Measurements from ENCODE around the gene FAM180B. TPM values are rescaled to one million over a fixed set of nuclear protein-coding genes. Genes with fewer than 3 reads are reported as not detected.

Gene FAM180B
- total RNA-seq, 1 donor from 2014 or later, result not detected

DNA sequence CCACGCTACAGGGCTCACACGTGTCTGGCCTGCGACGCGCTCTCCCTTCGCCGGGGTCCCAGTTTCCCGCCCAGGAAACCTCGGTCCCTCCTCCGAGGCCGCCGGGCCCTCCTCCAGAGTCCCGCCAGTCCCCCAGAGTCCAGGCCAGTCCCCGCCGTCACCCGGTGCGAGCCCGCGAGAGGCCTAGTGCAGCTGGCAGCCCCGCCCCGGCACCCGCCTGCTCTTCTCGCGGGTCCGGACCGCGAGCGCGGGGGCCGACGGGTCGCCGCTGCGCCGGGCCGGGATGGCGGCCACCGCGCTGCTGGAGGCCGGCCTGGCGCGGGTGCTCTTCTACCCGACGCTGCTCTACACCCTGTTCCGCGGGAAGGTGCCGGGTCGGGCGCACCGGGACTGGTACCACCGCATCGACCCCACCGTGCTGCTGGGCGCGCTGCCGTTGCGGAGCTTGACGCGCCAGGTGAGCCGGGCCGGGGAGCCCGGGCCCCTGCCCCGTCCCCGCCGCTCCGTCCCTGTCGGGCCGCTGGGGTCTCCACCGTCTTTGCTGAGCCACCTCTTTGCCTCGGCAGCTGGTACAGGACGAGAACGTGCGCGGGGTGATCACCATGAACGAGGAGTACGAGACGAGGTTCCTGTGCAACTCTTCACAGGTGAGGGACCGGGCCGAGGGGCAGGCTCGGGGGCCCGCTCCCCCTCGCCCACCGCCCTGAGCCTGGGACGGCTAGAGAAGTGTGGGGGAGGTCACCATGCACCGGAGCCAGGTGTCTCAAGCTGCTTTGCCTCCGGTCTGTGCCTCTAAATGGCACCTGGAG is 20.9 kb upstream of the FAM180B start, which contains the start of gene PTPMT1:
TSS of gene PTPMT1 (plus strand) at position 260 of the 809 bp plus-strand sequence. CDS start at position 284, 24 bp downstream.
- DNase-seq (peak; percentile 89), ATAC-seq (peak; percentile 96)
- intact Hi-C loops (cut with micrococcal nuclease), result no loop called here

DNA sequence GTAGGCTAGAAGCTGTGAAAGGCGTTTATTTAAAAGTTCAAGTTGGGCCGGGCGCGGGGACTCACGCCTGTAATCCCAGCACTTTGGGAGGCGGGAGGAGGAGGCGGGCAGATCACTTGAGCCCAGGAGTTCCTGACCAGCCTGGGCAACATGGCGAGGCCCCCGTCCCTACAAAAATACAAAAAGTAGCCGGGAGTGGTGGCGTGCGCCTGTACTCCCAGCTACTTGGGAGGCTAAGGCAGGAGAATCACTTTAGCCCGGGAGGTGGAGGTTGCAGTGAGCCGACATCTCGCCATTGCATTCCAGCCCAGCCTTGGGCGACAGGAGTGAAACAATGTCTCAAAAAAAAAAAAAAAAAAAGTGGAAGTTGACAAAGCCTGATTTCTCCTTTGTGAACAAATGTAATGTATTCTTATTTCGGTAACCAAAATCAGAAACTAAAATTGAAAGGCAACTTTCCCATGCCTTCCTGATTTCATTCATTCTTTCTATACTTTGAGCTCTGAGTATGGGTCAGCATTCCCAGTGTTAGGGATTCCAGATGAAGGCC is 20.3 kb upstream of the FAM180B start:
- intact Hi-C loops (cut with micrococcal nuclease), result no loop called here
- ATAC-seq (peak; percentile 4), DNase-seq (no peak)

DNA sequence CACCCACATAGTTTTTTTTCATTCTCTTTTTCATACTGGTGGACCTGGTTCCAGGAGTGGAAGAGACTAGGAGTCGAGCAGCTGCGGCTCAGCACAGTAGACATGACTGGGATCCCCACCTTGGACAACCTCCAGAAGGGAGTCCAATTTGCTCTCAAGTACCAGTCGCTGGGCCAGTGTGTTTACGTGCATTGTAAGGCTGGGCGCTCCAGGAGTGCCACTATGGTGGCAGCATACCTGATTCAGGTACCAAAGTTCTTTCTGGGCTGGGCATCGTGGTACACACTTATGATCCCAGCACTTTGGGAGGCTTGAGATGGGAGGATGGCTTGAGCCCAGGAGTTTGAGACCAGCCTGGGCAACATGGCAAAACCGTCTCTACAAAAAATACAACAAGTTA is 16.8 kb upstream of the FAM180B start:
- DNase-seq, result no peak
- intact Hi-C loops (cut with micrococcal nuclease), result no loop called here
- no peak for ATAC-seq

DNA sequence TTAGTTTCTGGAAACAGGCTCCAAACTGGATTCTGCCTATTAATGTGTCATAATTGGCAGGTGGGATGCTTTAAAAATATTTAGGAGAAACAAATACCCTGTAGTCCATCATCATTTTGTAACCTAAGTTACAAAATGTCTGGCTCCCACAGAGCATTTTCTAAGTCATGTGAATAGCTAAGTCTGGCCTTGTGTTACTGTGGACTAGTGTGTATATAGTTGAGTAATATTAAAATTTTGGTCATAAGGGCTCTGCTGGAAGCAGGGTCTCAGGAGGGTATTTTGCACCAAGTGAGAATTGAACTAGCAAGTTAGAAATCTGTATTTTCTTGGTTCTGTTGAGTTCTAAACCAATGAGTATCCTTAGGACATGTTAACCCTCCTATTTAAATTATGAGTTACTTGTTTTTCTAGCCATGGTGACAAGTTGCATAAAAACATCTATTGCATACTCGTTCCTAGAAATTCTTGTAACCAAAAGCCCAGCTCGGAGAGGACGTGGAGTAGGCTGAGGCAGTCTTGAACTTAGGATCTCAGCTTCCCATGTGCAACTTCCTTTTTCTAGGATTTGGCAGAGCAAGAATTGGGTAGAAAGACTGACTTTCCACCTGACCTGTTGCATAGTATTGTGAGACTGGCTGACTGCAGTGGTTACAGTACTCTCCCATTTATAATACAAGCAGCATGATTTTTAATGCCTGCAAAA is 15.7 kb upstream of the FAM180B start:
- ATAC-seq (no peak), DNase-seq (no peak)
- intact Hi-C loops (cut with micrococcal nuclease), result no loop called here

DNA sequence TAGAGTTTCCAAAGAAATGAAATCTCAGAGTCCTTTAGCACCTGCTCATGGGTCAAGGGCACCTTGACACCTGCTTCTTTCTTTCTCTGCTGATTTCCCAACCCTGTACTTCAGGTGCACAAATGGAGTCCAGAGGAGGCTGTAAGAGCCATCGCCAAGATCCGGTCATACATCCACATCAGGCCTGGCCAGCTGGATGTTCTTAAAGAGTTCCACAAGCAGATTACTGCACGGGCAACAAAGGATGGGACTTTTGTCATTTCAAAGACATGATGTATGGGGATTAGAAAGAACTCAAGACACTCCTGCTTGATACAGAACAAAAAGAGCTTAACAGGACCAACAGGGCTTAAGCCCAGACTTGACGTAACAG is 15.1 kb upstream of the FAM180B start:
- intact Hi-C loops (cut with micrococcal nuclease), result no loop called here
- ATAC-seq, result no peak
- no peak for DNase-seq

DNA sequence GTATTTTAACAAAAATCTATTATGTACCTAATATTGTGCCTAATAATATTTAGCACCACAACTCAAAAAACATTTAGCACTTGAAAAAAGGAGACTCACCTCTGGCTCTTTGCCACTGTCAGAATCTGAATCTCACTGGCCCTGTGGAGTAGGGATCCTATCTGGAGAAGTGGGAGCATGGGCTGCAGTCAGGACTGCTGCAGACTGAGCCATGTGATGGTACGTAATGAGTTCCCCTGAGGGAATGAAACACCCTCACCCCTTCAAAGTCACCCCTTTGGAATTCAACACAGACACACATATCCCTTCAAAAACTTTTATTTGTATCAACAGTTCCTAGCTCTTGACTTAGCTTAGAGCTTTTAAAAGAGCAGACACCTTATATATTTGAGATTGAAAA is 14.6 kb upstream of the FAM180B start:
- DNase-seq, result no peak
- intact Hi-C loops (cut with micrococcal nuclease), result no loop called here
- ATAC-seq, result no peak

DNA sequence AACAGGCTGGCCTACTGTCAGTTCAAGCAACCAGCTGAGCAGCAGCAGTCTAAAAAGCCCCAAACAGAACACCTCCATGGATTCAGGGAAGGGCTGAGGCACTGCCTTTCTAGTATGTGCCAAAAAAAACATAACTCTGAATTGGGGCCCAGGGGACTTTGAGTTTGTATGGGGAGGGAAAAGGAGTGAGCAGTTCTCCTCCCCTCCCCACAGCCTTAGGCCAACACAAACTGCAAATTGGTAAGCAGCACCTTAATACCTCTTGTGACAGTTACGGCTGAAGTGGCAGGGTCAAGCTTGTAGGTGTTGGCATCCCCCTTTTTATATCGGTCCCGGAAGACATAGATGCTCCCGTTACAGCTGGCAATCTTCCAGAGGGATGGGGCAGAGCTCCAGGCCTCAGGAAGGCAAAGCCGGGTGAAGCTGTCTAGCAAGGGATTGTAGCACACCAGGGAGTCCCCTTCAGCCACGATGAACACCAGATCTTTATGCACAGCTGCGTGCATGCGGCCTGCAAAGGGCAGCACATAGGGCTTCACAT is 13.7 kb upstream of the FAM180B start:
- ATAC-seq, result peak; percentile 23
- intact Hi-C loops (cut with micrococcal nuclease), result no loop called here
- DNase-seq, result no peak

DNA sequence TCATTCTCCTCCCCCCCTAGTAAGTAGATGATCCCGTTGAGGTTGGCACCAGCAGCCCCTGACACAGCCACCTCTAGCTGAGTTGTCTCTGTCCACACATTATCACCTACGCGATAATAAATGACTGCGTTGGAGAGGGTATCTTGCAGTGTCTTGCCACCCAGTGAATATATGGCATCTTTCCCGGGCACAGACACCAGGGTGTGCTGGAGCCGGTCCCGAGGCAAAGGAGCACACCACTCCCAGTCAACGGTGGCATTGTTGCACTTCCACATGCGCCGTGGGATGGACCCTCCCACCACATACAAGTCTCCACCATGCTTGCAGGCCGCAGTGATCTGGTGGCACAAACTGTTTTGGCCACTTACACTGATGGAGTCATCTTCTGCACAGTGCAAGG is 13.2 kb upstream of the FAM180B start:
- ATAC-seq (peak; percentile 92), DNase-seq (peak; percentile 66)
- intact Hi-C loops (cut with micrococcal nuclease), result no loop called here

DNA sequence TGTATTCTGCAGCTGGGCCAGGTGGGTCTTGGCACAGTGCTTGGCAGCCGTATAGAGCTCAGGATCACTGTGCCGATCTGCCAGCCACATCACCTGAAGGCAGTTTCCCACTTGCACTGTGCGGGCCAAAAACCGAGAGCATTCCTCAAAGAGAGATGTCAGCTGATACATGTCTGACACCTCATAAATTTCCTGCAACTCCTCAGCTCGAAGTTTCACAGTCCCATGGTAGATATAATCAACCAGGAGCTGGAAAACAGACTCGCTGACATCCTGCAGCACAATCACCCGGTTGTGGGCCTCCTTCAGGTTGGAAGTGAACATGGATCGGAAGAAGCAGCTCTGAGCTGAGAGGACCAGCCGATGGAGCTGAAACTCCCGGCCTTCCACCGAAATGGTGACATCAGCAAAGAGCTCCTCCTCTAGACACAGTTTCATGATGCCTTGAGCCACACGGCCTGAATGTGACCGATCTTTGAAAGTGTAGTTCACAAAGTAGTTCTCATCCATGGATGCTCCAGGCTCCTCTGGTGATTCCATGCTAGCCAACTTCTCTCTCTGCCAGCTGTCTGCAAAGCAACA is 8.9 kb upstream of the FAM180B start:
- ATAC-seq (no peak), DNase-seq (no peak)
- intact Hi-C loops (cut with micrococcal nuclease), result no loop called here

DNA sequence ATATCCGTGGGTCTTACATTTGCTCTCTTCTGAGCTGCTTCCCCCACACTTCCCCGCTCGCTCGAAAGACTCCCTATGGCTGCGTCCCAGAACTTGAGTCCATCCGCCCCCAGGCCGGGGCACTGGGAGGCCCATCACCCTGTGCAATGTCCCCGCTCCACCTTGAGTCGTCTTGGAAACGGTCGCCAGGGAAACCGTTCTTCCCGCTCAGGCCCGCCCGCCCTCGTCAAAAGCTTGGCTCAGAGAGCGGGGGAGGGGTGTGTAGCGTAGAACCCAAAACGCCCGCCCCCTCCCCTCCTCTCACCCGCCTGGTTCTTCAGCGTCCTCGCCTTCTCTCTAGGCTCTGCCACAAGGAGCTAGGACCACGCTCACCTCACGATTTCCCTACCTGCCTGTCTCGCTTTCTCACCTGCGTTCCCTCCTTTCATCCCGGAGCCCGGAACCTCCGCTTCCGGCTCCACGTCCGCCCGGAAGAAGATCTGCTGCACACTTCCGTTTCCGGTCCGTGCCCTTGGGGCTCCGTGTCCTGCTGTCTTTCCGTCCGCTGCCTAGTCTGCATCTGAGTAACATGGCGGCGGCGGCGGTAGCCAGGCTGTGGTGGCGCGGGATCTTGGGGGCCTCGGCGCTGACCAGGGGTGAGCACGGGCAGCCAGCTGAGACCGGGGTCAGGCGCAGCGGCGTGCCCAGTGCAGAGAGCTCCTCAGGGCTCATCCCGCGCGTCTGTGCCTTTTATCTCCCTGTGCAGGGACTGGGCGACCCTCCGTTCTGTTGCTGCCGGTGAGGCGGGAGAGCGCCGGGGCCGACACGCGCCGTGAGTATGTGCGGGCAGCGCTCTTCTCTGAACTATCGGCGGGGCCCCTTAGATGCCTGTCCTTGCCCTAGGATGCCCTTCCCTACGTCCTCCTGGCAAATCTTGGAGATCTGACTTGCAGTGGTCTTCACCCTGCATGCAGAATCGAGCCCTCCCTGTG is 7.7 kb upstream of the FAM180B start, which contains the start of the genes KBTBD4 and NDUFS3:
TSS of gene KBTBD4 (minus strand) at position 447 of the 971 bp plus-strand sequence. CDS start at position 428, 19 bp downstream.
TSS of gene NDUFS3 (plus strand) at position 551 of the 971 bp plus-strand sequence. CDS start at position 569, 18 bp downstream.
- ATAC-seq, result peak; percentile 95

DNA sequence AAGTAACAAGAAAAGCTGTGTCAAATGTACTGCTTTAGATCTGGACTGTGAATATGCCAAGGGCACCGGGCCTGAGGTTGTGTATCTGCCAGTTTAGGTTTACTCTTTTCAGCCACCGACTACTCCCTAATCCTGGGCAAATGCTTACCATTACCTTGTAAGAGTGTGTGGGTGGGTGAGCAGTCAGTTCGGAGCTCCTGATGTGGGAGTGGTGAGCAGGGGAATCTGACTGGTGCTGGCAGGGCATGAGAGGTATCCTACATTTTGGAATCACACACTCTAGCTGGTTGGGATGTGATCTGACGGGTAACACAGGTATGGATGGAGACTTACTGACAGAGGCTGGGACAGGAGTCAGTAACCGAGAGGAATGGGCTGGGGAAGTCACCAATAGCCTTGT is 2.6 kb upstream of the FAM180B start:
- intact Hi-C loops (cut with micrococcal nuclease), result no loop called here
- no peak for DNase-seq
- ATAC-seq, result no peak

More for the DNA sequence above, 7.7 kb upstream of the FAM180B start, which contains the start of the genes KBTBD4 and NDUFS3:
- intact Hi-C loops (cut with micrococcal nuclease), result no loop called here
- peak; percentile 87 for DNase-seq

DNA sequence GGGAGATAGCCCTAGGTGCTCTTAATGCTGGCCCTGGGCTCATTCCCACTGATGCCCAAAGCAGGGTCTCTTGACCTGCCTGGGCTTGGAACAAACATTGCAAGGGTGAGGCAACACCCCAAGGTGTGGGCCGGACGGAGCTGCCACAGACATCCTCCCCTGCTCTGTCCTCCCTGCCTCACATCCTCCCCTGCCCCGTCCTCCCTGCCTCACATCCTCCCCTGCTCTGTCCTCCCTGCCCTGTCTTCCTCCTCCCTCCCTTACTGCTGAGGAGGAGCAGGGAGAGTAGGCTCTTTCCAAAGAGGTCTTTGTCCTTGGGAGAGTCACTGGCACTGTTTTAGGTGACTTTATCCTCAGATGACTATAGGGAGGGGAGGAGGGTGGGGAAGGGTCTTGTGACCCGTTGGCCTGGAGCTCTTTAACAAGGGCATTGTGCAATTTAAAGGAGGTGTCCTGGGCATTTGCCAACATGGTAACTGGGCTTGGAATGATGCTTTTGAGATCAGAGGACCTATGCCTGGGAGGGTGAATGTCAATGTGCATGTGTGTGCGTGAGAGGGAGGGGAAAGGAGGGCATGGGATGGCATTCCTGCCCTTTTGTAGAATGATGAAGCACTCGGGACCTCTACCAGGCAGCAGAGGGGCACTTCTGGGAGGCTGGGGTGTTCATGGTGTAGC is 700 bp downstream of the FAM180B start:
- DNase-seq (no peak), ATAC-seq (peak; percentile 5)
- intact Hi-C loops (cut with micrococcal nuclease), result no loop called here

DNA sequence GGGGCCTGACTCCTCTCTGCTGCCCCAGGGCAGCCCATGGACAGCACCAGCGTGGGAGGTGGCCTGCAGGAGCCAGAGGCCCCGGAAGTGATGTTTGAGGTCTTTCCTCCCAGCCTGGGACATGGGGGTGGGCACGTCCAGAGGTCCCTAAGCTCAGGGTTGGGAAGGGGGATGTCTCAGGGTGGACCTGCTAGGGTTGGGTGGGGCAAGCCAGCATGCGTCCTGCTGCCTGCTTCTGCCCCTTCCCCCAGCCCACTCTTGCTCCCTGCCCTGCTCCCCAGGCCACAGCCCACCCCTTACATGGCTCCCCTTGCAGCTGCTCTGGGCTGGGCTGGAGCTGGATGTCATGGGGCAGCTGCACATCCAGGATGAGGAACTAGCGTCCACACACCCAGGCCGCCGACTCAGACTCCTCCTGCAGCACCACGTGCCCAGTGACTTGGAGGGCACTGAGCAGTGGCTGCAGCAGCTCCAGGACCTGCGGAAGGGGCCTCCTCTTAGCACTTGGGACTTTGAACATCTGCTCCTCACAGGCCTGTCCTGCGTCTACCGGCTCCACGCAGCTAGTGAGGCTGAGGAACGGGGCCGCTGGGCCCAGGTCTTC is 1.3 kb downstream of the FAM180B start:
- DNase-seq (peak; percentile 71), ATAC-seq (peak; percentile 46)

DNA sequence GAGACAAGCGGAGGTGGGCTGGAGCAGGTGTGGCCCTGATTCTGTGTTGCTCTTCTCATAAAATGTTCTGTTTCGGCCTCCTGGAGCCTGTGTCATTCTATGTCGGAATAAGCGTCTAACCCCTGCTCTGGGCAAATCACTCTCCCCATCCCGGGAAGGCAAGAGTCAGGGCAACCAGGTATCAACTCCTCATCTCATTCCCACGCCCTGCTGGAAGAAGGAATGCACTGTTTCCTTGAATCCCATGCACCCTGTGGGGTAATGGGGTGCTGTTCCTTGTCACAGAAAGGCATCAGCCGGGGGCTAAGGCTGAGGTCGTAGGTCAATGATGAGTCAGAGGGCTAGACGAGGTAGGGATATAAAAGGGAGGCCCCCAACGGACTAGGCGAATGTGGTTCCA is 2.6 kb downstream of the FAM180B start:
- intact Hi-C loops (cut with micrococcal nuclease), result no loop called here
- ATAC-seq (no peak), DNase-seq (no peak)

More for the DNA sequence above, 1.3 kb downstream of the FAM180B start:
- intact Hi-C loops (cut with micrococcal nuclease), result no loop called here

DNA sequence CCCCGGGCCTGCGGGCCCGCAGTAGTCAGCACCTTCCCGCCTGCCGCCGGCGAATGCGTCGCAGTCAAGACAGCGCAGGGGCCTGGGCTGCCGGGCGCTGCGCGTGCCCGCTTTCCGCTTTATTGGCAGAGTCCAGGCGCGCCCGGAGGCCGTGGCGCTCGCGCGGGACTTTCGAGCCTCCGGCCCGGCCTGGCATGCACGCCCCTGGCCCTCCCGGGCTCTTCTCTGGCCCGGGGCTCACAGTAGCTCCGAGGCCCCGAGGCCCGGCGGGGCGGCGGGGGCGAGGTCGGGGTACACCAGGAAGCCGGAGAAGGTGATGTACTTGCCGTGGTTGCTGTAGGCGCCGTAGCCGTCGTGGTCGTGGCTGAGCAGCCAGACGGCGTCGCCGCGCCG is 3.1 kb downstream of the FAM180B start:
- DNase-seq, result peak; percentile 49
- ATAC-seq, result peak; percentile 19
- intact Hi-C loops (cut with micrococcal nuclease), result no loop called here

DNA sequence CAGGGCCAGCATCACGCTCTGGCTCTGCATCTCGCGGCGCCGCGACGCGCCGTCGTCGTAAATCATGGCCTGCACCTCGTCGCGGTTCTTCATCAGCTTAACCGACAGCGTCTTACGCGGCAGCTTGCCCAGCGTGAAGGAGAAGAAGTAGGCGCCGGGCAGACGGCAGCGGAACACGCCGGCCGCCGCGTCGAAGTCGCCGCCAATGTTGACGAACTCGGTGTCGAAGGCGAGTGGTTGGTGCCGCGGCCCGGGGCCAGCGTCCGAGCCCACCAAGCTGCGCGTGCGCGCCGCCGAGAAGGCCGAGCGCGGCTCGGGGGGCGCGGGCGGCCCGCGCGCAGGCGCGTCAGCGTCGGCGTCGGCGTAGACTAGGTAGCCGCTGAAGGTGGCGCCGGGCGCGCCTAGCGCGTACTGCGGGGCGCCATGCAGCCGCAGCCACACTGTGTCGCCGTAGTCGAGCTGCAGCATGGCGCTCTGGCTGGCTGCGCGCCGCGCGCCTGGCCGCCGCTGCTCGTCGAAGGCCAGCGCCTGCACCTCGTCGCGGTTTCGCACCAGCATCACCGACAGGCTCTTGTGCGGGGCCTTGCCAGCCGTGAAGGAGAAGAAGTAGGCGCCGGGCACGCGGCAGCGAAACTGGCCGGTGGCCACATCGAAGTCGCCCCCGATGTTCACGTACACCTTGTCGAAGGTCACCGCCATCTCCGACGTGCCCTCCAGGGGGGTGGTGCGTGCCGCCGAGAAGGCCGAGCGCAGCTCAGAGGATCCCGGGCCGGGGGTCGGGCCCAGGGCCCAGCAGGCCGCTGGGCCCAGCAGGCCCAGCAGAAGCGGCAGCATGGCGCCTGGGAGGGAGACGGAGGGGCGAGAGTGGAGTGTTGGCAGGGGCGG is 3.7 kb downstream of the FAM180B start:
- ATAC-seq, result peak; percentile 16
- intact Hi-C loops (cut with micrococcal nuclease), result no loop called here
- DNase-seq, result peak; percentile 54
